ENCODE results near the gene GPR4.

Gene GPR4

GRCh38 chr19:45638930-45639729 lies 37.1 kb upstream of the GPR4 start, which contains the start of gene EML2:
EML2 (minus strand) TSS chr19:45639397; CDS start chr19:45639376, 21 bp downstream.
- TF ChIP-seq POLR2AphosphoS5 (IDR thresholded peaks at IDR 0.05; ENCODE audit: low read depth, low read length), result no peak
- TF ChIP-seq, protein P1, sequence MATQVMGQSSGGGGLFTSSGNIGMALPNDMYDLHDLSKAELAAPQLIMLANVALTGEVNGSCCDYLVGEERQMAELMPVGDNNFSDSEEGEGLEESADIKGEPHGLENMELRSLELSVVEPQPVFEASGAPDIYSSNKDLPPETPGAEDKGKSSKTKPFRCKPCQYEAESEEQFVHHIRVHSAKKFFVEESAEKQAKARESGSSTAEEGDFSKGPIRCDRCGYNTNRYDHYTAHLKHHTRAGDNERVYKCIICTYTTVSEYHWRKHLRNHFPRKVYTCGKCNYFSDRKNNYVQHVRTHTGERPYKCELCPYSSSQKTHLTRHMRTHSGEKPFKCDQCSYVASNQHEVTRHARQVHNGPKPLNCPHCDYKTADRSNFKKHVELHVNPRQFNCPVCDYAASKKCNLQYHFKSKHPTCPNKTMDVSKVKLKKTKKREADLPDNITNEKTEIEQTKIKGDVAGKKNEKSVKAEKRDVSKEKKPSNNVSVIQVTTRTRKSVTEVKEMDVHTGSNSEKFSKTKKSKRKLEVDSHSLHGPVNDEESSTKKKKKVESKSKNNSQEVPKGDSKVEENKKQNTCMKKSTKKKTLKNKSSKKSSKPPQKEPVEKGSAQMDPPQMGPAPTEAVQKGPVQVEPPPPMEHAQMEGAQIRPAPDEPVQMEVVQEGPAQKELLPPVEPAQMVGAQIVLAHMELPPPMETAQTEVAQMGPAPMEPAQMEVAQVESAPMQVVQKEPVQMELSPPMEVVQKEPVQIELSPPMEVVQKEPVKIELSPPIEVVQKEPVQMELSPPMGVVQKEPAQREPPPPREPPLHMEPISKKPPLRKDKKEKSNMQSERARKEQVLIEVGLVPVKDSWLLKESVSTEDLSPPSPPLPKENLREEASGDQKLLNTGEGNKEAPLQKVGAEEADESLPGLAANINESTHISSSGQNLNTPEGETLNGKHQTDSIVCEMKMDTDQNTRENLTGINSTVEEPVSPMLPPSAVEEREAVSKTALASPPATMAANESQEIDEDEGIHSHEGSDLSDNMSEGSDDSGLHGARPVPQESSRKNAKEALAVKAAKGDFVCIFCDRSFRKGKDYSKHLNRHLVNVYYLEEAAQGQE (IDR thresholded peaks at IDR 0.05; ENCODE audit: insufficient read depth in 1 of 2, low read depth in 2 of 2, low read length in 2 of 2), result no peak
- TF ChIP-seq SIN3A (IDR thresholded peaks at IDR 0.05; ENCODE audit: borderline replicate concordance, insufficient read depth, low read length), result no peak
- no peak for TF ChIP-seq TAF1 (IDR thresholded peaks at IDR 0.05; ENCODE audit: borderline replicate concordance, insufficient read depth, low read length)
- no peak for TF ChIP-seq FOXP2 (optimal IDR thresholded peaks at IDR 0.05; ENCODE audit: borderline replicate concordance, extremely low read depth, extremely low read length, insufficient read depth)

DNA sequence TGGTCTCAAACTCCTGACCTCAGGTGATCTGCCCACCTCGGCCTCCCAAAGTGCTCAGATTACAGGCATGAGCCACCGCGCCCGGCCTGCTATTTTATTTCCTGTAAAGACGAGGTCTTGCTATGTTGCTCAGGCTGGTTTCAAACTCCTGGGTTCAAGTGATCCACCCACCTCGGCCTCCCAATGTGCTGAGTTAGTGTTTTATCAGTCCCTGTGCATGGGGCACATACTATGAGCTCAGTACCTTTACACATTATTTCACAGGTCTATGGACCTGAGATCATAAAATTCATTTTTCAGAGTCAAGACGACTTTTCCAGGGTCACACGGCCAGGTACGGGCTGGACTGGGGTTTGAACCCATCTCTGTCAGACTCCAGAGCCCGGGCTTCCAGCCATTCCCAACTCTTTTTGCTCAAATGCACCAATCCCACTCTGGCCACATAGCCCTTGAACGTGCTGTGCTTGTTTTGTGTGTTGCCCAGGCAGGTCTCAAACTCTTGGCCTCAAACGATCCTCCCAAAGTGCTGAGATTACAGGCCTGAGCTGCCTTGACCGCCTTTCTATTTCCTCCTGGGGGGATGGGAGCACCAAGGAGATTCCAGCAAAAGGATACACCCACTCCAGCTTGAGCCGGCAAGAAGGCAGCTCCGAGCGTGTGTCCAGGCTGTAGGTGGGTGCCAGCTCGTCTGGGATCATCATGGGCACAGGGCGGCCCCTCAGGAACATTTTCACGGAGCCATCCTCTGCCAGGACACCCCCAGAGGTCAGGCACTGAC lies 36.1 kb upstream of the GPR4 start:
- TF ChIP-seq TAF1 (IDR thresholded peaks at IDR 0.05; ENCODE audit: borderline replicate concordance, insufficient read depth, low read length) (no peak), SIN3A (IDR thresholded peaks at IDR 0.05; ENCODE audit: borderline replicate concordance, insufficient read depth, low read length) (no peak), FOXP2 (optimal IDR thresholded peaks at IDR 0.05; ENCODE audit: borderline replicate concordance, extremely low read depth, extremely low read length, insufficient read depth) (no peak)

- TF ChIP-seq POLR2AphosphoS5 (IDR thresholded peaks at IDR 0.05; ENCODE audit: low read depth, low read length) (no peak), SIN3A (IDR thresholded peaks at IDR 0.05; ENCODE audit: borderline replicate concordance, insufficient read depth, low read length) (no peak), TAF1 (IDR thresholded peaks at IDR 0.05; ENCODE audit: borderline replicate concordance, insufficient read depth, low read length) (no peak), FOXP2 (optimal IDR thresholded peaks at IDR 0.05; ENCODE audit: borderline replicate concordance, extremely low read depth, extremely low read length, insufficient read depth) (no peak)
- TF ChIP-seq, protein P1 (IDR thresholded peaks at IDR 0.05; ENCODE audit: insufficient read depth in 1 of 2, low read depth in 2 of 2, low read length in 2 of 2), result no peak
Observed at GRCh38 chr19:45636902-45637301, 34.9 kb upstream of the GPR4 start.

DNA sequence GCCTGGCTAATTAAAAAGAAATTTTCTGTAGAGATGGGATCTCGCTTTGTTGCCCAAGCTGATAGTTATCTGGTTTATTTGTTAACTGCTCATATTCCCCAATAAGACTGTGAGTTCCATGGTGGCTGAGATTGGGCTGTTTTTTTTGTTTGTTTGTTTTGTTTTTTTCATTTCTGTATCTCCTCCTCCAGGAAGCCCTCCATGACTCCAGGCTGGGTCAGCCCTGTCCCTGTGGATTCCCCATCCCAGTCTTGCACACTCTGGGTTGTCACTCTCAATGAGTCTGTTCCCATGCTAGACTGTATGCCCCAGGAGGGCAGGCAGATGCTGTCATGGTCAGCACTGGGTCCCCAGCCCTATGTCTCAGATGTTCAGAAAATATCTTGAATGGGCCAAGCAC lies 34.3 kb upstream of the GPR4 start:
- TF ChIP-seq POLR2AphosphoS5 (IDR thresholded peaks at IDR 0.05; ENCODE audit: low read depth, low read length), result no peak
- no peak for TF ChIP-seq FOXP2 (optimal IDR thresholded peaks at IDR 0.05; ENCODE audit: borderline replicate concordance, extremely low read depth, extremely low read length, insufficient read depth)
- TF ChIP-seq SIN3A (IDR thresholded peaks at IDR 0.05; ENCODE audit: borderline replicate concordance, insufficient read depth, low read length), result no peak
- TF ChIP-seq, protein P1 (IDR thresholded peaks at IDR 0.05; ENCODE audit: insufficient read depth in 1 of 2, low read depth in 2 of 2, low read length in 2 of 2), result no peak
- TF ChIP-seq TAF1 (IDR thresholded peaks at IDR 0.05; ENCODE audit: borderline replicate concordance, insufficient read depth, low read length), result no peak

- TF ChIP-seq SIN3A (IDR thresholded peaks at IDR 0.05; ENCODE audit: borderline replicate concordance, insufficient read depth, low read length) (no peak), TAF1 (IDR thresholded peaks at IDR 0.05; ENCODE audit: borderline replicate concordance, insufficient read depth, low read length) (no peak), FOXP2 (optimal IDR thresholded peaks at IDR 0.05; ENCODE audit: borderline replicate concordance, extremely low read depth, extremely low read length, insufficient read depth) (no peak), POLR2AphosphoS5 (IDR thresholded peaks at IDR 0.05; ENCODE audit: low read depth, low read length) (no peak)
- TF ChIP-seq, protein P1 (IDR thresholded peaks at IDR 0.05; ENCODE audit: insufficient read depth in 1 of 2, low read depth in 2 of 2, low read length in 2 of 2), result no peak
Observed at GRCh38 chr19:45632468-45633196, 30.6 kb upstream of the GPR4 start.
